ENCODE measurements around the gene TRIM58.

Gene TRIM58

GRCh38 chr1:247857069-247857984 lies at the start of gene TRIM58:
TSS of gene TRIM58 (plus strand) at chr1:247857187. CDS start at chr1:247857247, 60 bp downstream.
- no peak for DNase-seq

GRCh38 chr1:247812637-247813036 lies 44.4 kb upstream of the TRIM58 start:
- no peak for DNase-seq

GRCh38 chr1:247822060-247822459 lies 34.9 kb upstream of the TRIM58 start:
- DNase-seq: no peak

GRCh38 chr1:247824023-247824422 lies 33.0 kb upstream of the TRIM58 start, which contains the start of gene OR14A16:
TSS of gene OR14A16 (minus strand) at chr1:247824119. CDS start at chr1:247815729, 8,390 bp downstream.
- peak; percentile 80 for DNase-seq

GRCh38 chr1:247825362-247825761 lies 31.6 kb upstream of the TRIM58 start:
- no peak for DNase-seq

- DNase-seq: no peak
Observed at GRCh38 chr1:247829656-247830055, 27.3 kb upstream of the TRIM58 start.

GRCh38 chr1:247833601-247834000 lies 23.4 kb upstream of the TRIM58 start:
- DNase-seq: no peak

GRCh38 chr1:247840818-247841217 lies 16.2 kb upstream of the TRIM58 start:
- DNase-seq: no peak

GRCh38 chr1:247841796-247842195 lies 15.2 kb upstream of the TRIM58 start, which contains the start of gene OR11L1:
TSS of gene OR11L1 (minus strand) at chr1:247841896. CDS start at chr1:247841896, 0 bp downstream.
- DNase-seq: no peak

GRCh38 chr1:247843411-247843810 lies 13.6 kb upstream of the TRIM58 start:
- no peak for DNase-seq

- no peak for DNase-seq
Observed at GRCh38 chr1:247845011-247845692, 11.8 kb upstream of the TRIM58 start.

GRCh38 chr1:247845693-247846017 lies 11.3 kb upstream of the TRIM58 start:
- DNase-seq: no peak

- DNase-seq: no peak
Observed at GRCh38 chr1:247848346-247848745, 8.6 kb upstream of the TRIM58 start.

GRCh38 chr1:247849616-247850015 lies 7.4 kb upstream of the TRIM58 start:
- DNase-seq: no peak

GRCh38 chr1:247854899-247855545 lies 2.0 kb upstream of the TRIM58 start:
- DNase-seq: no peak

GRCh38 chr1:247855911-247856310 lies 1.1 kb upstream of the TRIM58 start:
- DNase-seq: no peak

- DNase-seq: no peak
Observed at GRCh38 chr1:247857985-247858619, 1.1 kb downstream of the TRIM58 start.

GRCh38 chr1:247862756-247863155 lies 5.8 kb downstream of the TRIM58 start:
- DNase-seq: no peak

- DNase-seq: no peak
Observed at GRCh38 chr1:247864644-247865043, 7.7 kb downstream of the TRIM58 start.

GRCh38 chr1:247865416-247865815 lies 8.4 kb downstream of the TRIM58 start:
- no peak for DNase-seq

- no peak for DNase-seq
Observed at GRCh38 chr1:247883346-247883745, 26.4 kb downstream of the TRIM58 start.

GRCh38 chr1:247884797-247885413 lies 27.9 kb downstream of the TRIM58 start:
- DNase-seq: no peak

Measured in NCI-H774 (cell line).